ENCODE data around the gene RABGAP1L. TPM values are rescaled to one million over a fixed set of nuclear protein-coding genes. Genes with fewer than 3 reads are reported as not detected.

The RABGAP1L gene
- total and polyA plus RNA-seq, 2 of the 4 experiments (the other 2 are of a cell fraction), result 7.9 to 26.7 TPM

GRCh38 chr1:174928541-174928940, 769.2 kb downstream of the RABGAP1L start:
- Histone ChIP-seq H2AK5ac (ENCODE audit: low read depth, low read length) (no peak overlapping the region), H2AK9ac (replicated peaks; ENCODE audit: low read depth, low read length, poor library complexity) (no peak overlapping the region), H3K4me2 (ENCODE audit: low read depth, low read length) (no peak overlapping the region), H3K4me1 (ENCODE audit: control insufficient read depth, insufficient read depth, low read length) (no peaks in the 10 kb centered on the region), H3K56ac (ENCODE audit: extremely low read depth, insufficient read depth, low read length) (no peak overlapping the region), H3K27me3 (ENCODE audit: control insufficient read depth, insufficient read depth, low read length) (no peaks in the 10 kb centered on the region), H4K8ac (ENCODE audit: low read depth in 2 of 2, low read length in 2 of 2) (no peak overlapping the region), H3K79me1 (ENCODE audit: low read depth in 1 of 2, low read length in 2 of 2) (no peaks in the 10 kb centered on the region), H2BK20ac (ENCODE audit: low read depth, low read length) (no peak overlapping the region), H3K4me3 (ENCODE audit: insufficient read depth, low read depth, low read length) (no peak overlapping the region), H4K91ac (ENCODE audit: insufficient read depth, low read depth, low read length) (no peak overlapping the region), H3K18ac (ENCODE audit: low read depth, low read length) (no peak overlapping the region), H3K36me3 (ENCODE audit: control insufficient read depth, insufficient read depth, low read length) (no peaks in the 10 kb centered on the region), H3K14ac (replicated peaks; ENCODE audit: low read depth, low read length) (no peak overlapping the region), H3K23ac (ENCODE audit: low read depth, low read length) (no peak overlapping the region), H3K4ac (ENCODE audit: low read depth, low read length) (no peak overlapping the region), H3K27ac (ENCODE audit: insufficient read depth, low read length) (no peak overlapping the region), H4K20me1 (ENCODE audit: insufficient read depth, low read length) (no peaks in the 10 kb centered on the region), H3K9me1 (ENCODE audit: insufficient read depth, low read length) (0 out of 2 replicates have a peak, but pooled peaks cover 3% of the 10 kb centered on the region), H4K5ac (ENCODE audit: low read depth, low read length) (no peak overlapping the region), H3K9me3 (ENCODE audit: control insufficient read depth, insufficient read depth, low read length) (no peaks in the 10 kb centered on the region), H2BK15ac (ENCODE audit: low read depth, low read length) (no peak overlapping the region), H2BK120ac (ENCODE audit: low read depth, low read length) (no peak overlapping the region), H2BK5ac (ENCODE audit: low read depth, low read length, poor library complexity, severe bottlenecking) (no peak overlapping the region), H2AFZ (replicated peaks; ENCODE audit: low read length, poor library complexity) (no peak overlapping the region), H3K9ac (ENCODE audit: low read depth, low read length) (no peak overlapping the region)
- ChIA-PET CTCF (no interaction called here), POLR2A (ENCODE audit: unreplicated experiment) (no interaction called here)
- no peak for TF ChIP-seq RCOR1 (IDR thresholded peaks at IDR 0.05; ENCODE audit: insufficient replicate concordance, low read length)
- TF ChIP-seq CHD1 (IDR thresholded peaks at IDR 0.05; ENCODE audit: low read depth, low read length), result no peak
- no peak for TF ChIP-seq NFE2L2 (IDR thresholded peaks at IDR 0.05; ENCODE audit: low read depth, low read length)
- no peak for TF ChIP-seq MAFK (IDR thresholded peaks at IDR 0.05; ENCODE audit: low read depth, low read length)
- no peak for TF ChIP-seq ELK1 (IDR thresholded peaks at IDR 0.05; ENCODE audit: borderline replicate concordance, low read depth, low read length)
- TF ChIP-seq CEBPB (IDR thresholded peaks at IDR 0.05; ENCODE audit: low read depth, low read length), result no peak
- no peak for TF ChIP-seq BHLHE40 (IDR thresholded peaks at IDR 0.05; ENCODE audit: low read depth, low read length)
- TF ChIP-seq MAZ (IDR thresholded peaks at IDR 0.05; ENCODE audit: borderline replicate concordance, low read depth, low read length), result no peak
- no peak for TF ChIP-seq SMC3 (IDR thresholded peaks at IDR 0.05; ENCODE audit: low read depth, low read length)
- no peak for TF ChIP-seq RFX5 (IDR thresholded peaks at IDR 0.05; ENCODE audit: low read depth, low read length)
- no peak for TF ChIP-seq MXI1 (IDR thresholded peaks at IDR 0.05; ENCODE audit: borderline replicate concordance, low read depth, low read length)
- TF ChIP-seq RAD21 (IDR thresholded peaks at IDR 0.05; ENCODE audit: low read length), result no peak
- no peak for DNase-seq
- dilution Hi-C loops (cut with HindIII; ENCODE audit: low sequenced_read_pairs, unreplicated experiment) (no loop called here), in situ Hi-C loops (cut with MboI; ENCODE audit: low sequenced_read_pairs) (no loop called here), intact Hi-C loops (cut with micrococcal nuclease) (no loop called here)
- no peak for ATAC-seq (ENCODE audit: low read depth)
- BruUV-seq (replicated peaks), result no TSS peak
- no CpG with 5 or more reads among the region's 1 CpG for WGBS, 2 experiments (ENCODE audit: extremely low coverage in 2 of 2, insufficient read length in 1 of 2)
